IPS-18a (cell line): Measurements from ENCODE around the gene UNC45B.
"Not testable (repeated sequence)": the region's sequence is repeated elsewhere in the genome, so short reads cannot be mapped to it uniquely, and the experiment has no call there.

Experiments used
- H3K27ac ChIP-seq: one replicate; pipeline ENCODE4 v1.5.1; 2013; ENCODE audit warnings: low read length
- H3K27me3 ChIP-seq: one replicate; pipeline ENCODE4 v1.6.1; 2013; ENCODE audit warnings: mild to moderate bottlenecking, low read length; ENCODE audit not compliant: control insufficient read depth, insufficient read depth
- H3K36me3 ChIP-seq: one replicate; pipeline ENCODE4 v1.6.1; 2013; ENCODE audit warnings: low read depth, low read length; ENCODE audit not compliant: control insufficient read depth
- H3K4me1 ChIP-seq: one replicate; pipeline ENCODE4 v1.6.1; 2013; ENCODE audit warnings: low read depth, low read length; ENCODE audit not compliant: control insufficient read depth
- H3K4me3 ChIP-seq: one replicate; pipeline ENCODE4 v1.5.1; 2013; ENCODE audit warnings: low read length
- H3K9ac ChIP-seq: one replicate; pipeline ENCODE4 v1.6.1; 2013; ENCODE audit warnings: mild to moderate bottlenecking, low read length, moderate library complexity
- H3K9me3 ChIP-seq: one replicate; pipeline ENCODE4 v1.6.1; 2013; ENCODE audit warnings: low read depth, low read length; ENCODE audit not compliant: control insufficient read depth

The UNC45B gene

GRCh38 chr17:35147375-35147905, at the start of gene UNC45B:
TSS of gene UNC45B (plus strand) at chr17:35147817. CDS start at chr17:35148264, 447 bp downstream.
- Histone ChIP-seq H3K9me3 (no peaks in the 10 kb centered on the region), H3K27ac (no peak within 1 kb of the TSS), H3K4me3 (no peak within 1 kb of the TSS), H3K4me1 (no peaks in the 10 kb centered on the region), H3K27me3 (no peaks in the 10 kb centered on the region), H3K36me3 (no peaks in the 10 kb centered on the region), H3K9ac (no peak within 1 kb of the TSS)

GRCh38 chr17:35099908-35100307, 47.7 kb upstream of the UNC45B start:
- peaks cover 15% of the 10 kb centered on the region for H3K36me3 ChIP-seq
- no peaks in the 10 kb centered on the region for H3K4me1 ChIP-seq
- H3K9ac ChIP-seq = no peak overlapping the region
- H3K27me3 ChIP-seq = no peaks in the 10 kb centered on the region
- no peak overlapping the region for H3K4me3 ChIP-seq
- no peak overlapping the region for H3K27ac ChIP-seq
- H3K9me3 ChIP-seq = no peaks in the 10 kb centered on the region

- Histone ChIP-seq H3K36me3 (peaks cover 16% of the 10 kb centered on the region), H3K4me1 (no peaks in the 10 kb centered on the region), H3K27ac (no peak overlapping the region), H3K9ac (no peak overlapping the region), H3K9me3 (no peaks in the 10 kb centered on the region), H3K4me3 (no peak overlapping the region), H3K27me3 (no peaks in the 10 kb centered on the region)
Observed at GRCh38 chr17:35101036-35101435, 46.6 kb upstream of the UNC45B start.

- Histone ChIP-seq H3K9me3 (no peaks in the 10 kb centered on the region), H3K27me3 (no peaks in the 10 kb centered on the region), H3K9ac (no peak overlapping the region), H3K27ac (no peak overlapping the region), H3K36me3 (peaks cover 20% of the 10 kb centered on the region), H3K4me3 (no peak overlapping the region), H3K4me1 (no peaks in the 10 kb centered on the region)
Observed at GRCh38 chr17:35101725-35102124, 45.9 kb upstream of the UNC45B start.

- H3K27ac ChIP-seq = no peak overlapping the region
- H3K4me1 ChIP-seq = no peaks in the 10 kb centered on the region
- H3K36me3 ChIP-seq = peaks cover 20% of the 10 kb centered on the region
- H3K9ac ChIP-seq = no peak overlapping the region
- H3K4me3 ChIP-seq = no peak overlapping the region
- no peaks in the 10 kb centered on the region for H3K9me3 ChIP-seq
- no peaks in the 10 kb centered on the region for H3K27me3 ChIP-seq
Observed at GRCh38 chr17:35103271-35103670, 44.3 kb upstream of the UNC45B start.

GRCh38 chr17:35104844-35105450, 42.7 kb upstream of the UNC45B start:
- peaks cover 13% of the 10 kb centered on the region for H3K36me3 ChIP-seq
- no peaks in the 10 kb centered on the region for H3K9me3 ChIP-seq
- H3K9ac ChIP-seq = no peak overlapping the region
- H3K27ac ChIP-seq = no peak overlapping the region
- no peaks in the 10 kb centered on the region for H3K27me3 ChIP-seq
- no peak overlapping the region for H3K4me3 ChIP-seq
- no peaks in the 10 kb centered on the region for H3K4me1 ChIP-seq

GRCh38 chr17:35110791-35111190, 36.8 kb upstream of the UNC45B start:
- H3K9me3 ChIP-seq, H3K27ac ChIP-seq, H3K4me3 ChIP-seq, H3K4me1 ChIP-seq, H3K36me3 ChIP-seq, H3K9ac ChIP-seq, H3K27me3 ChIP-seq: not testable (repeated sequence)

GRCh38 chr17:35116845-35117244, 30.8 kb upstream of the UNC45B start:
- Histone ChIP-seq H3K9ac (no peak overlapping the region), H3K27me3 (peaks cover 14% of the 10 kb centered on the region), H3K4me3 (no peak overlapping the region), H3K4me1 (no peaks in the 10 kb centered on the region), H3K27ac (no peak overlapping the region), H3K36me3 (no peaks in the 10 kb centered on the region), H3K9me3 (no peaks in the 10 kb centered on the region)

- Histone ChIP-seq H3K27me3 (peaks cover 14% of the 10 kb centered on the region), H3K36me3 (no peaks in the 10 kb centered on the region), H3K4me1 (no peaks in the 10 kb centered on the region), H3K4me3 (no peak overlapping the region), H3K9me3 (no peaks in the 10 kb centered on the region), H3K27ac (no peak overlapping the region), H3K9ac (no peak overlapping the region)
Observed at GRCh38 chr17:35117984-35118383, 29.6 kb upstream of the UNC45B start.

- H3K9me3 ChIP-seq = no peaks in the 10 kb centered on the region
- no peaks in the 10 kb centered on the region for H3K4me1 ChIP-seq
- H3K4me3 ChIP-seq = peak within 1 kb of the TSS; percentile 89
- H3K36me3 ChIP-seq = no peaks in the 10 kb centered on the region
- H3K27ac ChIP-seq = no peak within 1 kb of the TSS
- H3K9ac ChIP-seq = peak within 1 kb of the TSS; percentile 71
- peaks cover 14% of the 10 kb centered on the region for H3K27me3 ChIP-seq
Observed at GRCh38 chr17:35119370-35120165, 28.0 kb upstream of the UNC45B start, which contains the start of gene RAD51D. TSS of gene RAD51D (minus strand) at chr17:35119860. CDS start at chr17:35119613, 247 bp downstream.

- Histone ChIP-seq H3K27me3 (peaks cover 14% of the 10 kb centered on the region), H3K27ac (no peak within 1 kb of the TSS), H3K9me3 (no peaks in the 10 kb centered on the region), H3K36me3 (no peaks in the 10 kb centered on the region), H3K9ac (no peak within 1 kb of the TSS), H3K4me1 (no peaks in the 10 kb centered on the region), H3K4me3 (no peak within 1 kb of the TSS)
Observed at GRCh38 chr17:35121315-35121714, 26.3 kb upstream of the UNC45B start, which contains the start of gene FNDC8. TSS of gene FNDC8 (plus strand) at chr17:35121615. CDS start at chr17:35121694, 79 bp downstream.
